Right lobe of liver (tissue), 4 donors: ENCODE results near the gene OR56A5.
"Not testable (repeated sequence)": the region's sequence is repeated elsewhere in the genome, so short reads cannot be mapped to it uniquely, and the experiment has no call there.

ENCODE experiments used
- CTCF ChIP-seq, 4 donors: fragments of 200-600 bp in 3 of 4; fragments of 450-650 bp in 1 of 4; IDR thresholded peaks; one replicate each; pipeline versions ENCODE4 v1.5.1 to v1.8.0; 2016 to 2022; ENCODE audit warnings: antibody characterized with exemption in 4 of 4, mild to moderate bottlenecking in 2 of 4
- POLR2A ChIP-seq: fragments of 450-650 bp; IDR thresholded peaks from one replicate; pipeline ENCODE4 v1.6.1; 2017; ENCODE audit warnings: antibody characterized with exemption, mild to moderate bottlenecking
- donor health status: DM: no; HTN: no; CAD: no.
- donor health status: DM: no; HTN: no; CAD: no.
- donor health status: DM: no; HTN: yes; CAD: no.

GRCh38 chr11:5960704-5961320 is 7.5 kb downstream of the OR56A5 start:
- not testable (repeated sequence) for TF ChIP-seq CTCF (IDR thresholded peaks at IDR 0.05); POLR2A
